Endometrium (tissue), 2 donors: ENCODE results near the gene ATF5.
"Not testable (repeated sequence)": the region's sequence is repeated elsewhere in the genome, so short reads cannot be mapped to it uniquely, and the experiment has no call there.

Experiments
- FAIRE-seq: peaks from 2 replicates; lab custom pipeline; 2012; peaks lifted over from hg19 to GRCh38; lab: Jason Lieb, UNC
- donor health status: control.
- donor health status: control.

The ATF5 gene

DNA sequence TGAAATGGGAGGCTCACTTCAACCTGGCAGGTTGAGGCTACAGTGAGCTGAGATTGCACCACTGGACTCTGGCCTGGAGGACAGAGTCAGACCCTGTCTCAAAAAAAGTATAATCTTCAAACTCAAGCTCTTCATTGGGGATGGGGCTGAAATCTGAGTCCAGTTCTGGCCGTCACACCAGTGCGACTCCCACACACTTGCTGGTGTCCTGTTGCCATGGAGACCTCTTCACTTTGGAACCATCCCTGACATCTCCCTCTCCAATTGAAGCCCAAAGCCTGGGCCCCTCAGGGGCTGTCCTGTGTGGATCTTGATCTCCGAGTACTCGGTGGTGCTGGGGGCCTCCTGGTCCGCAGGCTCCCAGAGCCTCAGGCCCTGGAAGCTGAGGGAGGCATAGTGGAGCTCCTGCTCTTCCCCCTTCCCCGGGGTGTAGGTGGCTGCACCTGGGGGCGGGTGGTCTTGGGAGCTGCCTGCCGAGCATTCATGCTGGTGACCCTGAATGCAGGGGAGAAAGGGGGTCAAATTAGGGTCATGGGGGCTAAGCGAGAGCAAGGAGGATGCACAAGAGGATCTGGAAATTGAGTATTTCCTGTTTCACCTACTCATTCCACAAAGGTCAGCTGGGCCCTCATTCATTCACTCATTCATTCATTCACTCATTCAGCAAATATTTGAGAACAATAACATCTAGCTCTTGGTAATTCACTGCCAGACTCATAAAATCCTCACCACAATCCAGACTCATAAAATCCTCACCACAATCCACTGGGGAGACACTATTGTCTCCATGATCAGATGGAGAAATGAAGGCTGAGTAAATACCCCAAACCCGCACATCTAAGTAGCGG is 21.0 kb downstream of the ATF5 start:
- no peak for FAIRE-seq

DNA sequence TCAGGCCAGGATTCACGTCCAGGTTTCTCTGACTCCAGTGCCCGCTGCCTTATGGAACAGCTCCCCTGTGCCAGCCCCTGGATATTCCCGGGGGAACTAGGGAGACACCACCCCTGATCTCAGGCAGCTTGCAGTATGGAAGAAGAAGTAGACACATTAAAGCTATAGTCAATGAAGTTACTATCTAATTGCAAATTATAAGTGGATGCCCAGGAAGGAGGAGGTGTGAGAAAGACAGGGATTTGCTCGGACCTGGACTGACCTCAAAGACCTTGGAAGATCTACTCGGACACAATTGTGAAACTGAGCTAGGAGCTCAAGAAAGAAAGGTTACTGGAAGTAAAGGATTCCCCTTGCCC is 21.6 kb downstream of the ATF5 start:
- FAIRE-seq = no peak

DNA sequence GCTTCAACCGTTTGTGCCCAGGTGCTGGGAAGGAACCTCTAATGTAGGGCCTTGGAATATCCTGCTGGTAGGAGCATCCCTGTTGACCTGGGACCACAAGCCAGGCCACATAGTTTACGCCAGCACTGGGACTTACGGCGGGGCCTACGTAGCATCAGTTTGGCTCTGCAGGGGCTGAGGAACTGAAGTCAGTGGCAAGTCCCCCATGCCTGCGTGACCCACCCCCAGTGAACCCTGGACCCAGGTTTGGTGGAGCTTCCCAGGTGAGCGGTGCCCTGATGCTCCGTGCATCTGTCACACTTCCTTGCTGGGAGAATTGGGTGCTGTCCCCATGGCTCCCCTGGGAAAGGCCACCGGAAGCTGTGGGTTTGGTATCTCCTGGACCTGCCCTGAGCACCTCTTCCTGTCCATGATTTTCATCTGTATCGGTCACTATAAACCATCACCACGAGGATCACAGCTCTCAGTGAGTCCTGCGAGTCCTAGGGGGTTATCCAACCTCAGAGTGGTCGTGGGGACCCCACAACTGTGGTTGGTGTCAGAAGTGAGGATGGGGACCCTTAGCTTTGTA is 22.0 kb downstream of the ATF5 start:
- FAIRE-seq = no peak

DNA sequence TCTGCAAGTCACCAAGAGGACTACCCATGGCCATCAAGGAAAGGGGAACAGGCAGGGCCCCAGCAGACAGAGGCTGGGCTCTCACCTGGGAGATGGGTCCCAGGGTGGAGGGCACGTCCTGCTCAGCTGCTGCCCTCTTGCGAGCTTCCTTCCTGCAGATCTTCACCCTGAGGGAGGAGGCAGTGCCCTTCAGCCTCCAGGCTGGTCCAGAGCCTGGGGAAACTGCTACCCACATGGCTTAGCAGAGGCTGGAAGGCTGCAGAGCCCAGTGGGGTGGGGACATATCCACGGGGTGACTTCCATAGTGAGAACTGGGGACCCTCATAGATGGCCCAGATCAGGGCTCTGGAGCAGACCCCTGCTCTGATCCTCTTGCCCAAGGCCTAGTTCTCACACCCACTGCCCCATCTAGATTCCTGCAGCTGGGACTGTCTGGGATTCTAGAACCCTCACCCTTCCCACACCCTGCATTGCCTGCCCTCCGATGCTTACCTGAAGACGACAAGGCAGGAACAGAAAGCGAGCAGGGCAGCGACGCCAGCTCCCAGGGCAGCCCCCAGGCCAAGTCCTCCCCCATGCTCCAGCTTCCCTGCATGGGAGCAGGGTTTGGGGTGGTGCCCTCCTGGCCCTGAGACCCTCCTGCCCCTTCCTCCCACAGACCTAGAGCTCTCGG is 22.9 kb downstream of the ATF5 start:
- no peak for FAIRE-seq

DNA sequence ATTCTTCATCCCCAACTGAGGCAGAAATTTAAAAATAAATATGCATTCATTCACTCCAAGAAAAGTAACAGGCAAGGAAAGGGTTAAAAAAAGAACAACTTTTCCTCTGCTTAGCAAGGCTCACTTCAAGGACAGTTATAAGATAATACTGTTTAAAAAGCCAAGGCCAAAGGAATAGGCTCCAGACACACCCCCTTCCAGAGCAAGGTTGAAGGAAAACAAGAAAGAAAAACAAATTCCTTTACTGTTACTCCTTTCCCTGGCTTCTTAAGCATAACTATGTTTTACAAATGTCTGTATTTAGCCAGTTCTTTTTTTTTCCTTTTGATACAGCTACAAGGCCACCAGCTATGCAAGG is 23.5 kb downstream of the ATF5 start:
- FAIRE-seq = peak; percentile 79

DNA sequence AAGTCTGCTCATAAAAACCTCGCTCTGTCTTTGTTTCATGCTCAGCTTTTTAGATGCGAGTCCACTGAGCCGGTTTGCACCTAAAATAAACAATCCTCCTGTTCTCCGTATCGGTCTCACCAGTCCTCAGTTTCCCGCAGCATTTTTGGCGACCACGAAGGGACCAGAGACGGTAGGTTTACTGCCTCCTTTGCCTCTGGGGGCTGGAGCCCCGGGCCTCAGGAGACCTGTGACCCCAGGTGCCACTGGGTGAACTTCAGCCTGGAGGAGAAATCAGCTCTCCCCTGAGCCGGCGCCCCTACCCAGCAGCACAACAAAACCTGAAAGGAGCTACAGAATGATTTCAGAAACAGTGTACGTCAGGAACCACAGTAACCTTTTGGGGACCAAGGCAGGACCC is 23.9 kb downstream of the ATF5 start:
- FAIRE-seq = no peak

DNA sequence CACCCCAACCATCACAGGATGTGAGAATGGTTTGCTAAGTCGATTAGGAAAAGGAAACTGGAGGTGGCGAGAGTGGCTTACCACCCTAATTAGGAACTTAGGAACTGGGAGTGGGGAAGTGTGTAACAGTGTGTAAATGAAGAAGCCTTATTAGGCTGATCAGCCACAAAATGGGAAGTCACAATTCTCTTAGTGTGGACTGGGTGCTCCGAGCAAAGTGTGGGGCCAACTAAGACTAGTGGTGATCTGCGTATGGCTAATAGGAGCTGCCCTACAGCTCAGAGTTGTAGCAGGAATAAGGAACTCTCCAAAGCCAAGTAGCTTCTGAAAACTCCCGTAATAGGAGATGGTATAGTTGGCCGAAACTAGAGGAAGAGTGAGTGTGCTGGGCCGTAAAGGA is 24.4 kb downstream of the ATF5 start:
- no peak for FAIRE-seq

DNA sequence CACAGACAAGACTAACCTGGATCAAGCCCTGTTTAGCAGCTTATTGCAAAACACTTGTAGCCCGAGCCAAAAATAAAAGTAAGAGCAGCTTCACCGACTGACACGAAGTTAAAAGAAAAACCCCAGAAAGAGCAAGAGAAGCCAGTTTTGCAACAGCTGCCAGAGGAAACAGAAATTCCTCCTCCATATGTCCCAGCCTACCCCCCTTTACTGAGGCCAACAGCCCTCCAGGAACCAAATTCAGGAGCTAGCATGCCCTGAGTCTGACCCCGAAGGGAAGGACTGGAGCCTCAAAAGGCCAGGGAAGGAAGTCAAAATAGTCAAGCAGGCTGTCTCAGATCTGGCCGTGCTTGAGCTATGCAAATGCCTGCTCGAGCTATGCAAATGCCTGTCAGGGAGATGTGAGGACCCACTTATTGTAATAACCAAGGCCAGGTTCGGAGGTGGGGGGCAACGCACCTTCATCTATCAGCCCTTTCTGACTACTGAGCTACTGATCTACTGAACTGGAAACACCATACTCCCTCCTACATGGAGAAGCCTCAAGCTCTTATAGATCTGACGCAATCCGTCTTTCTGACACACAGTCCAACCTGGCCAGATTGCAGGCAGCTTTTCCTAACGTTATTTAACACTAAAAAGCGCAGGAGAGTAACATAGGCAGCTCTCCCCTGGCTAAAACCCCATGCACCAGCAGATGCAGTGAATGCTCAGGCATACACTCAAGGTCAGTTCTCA is 25.3 kb downstream of the ATF5 start:
- peak; percentile 12 for FAIRE-seq

DNA sequence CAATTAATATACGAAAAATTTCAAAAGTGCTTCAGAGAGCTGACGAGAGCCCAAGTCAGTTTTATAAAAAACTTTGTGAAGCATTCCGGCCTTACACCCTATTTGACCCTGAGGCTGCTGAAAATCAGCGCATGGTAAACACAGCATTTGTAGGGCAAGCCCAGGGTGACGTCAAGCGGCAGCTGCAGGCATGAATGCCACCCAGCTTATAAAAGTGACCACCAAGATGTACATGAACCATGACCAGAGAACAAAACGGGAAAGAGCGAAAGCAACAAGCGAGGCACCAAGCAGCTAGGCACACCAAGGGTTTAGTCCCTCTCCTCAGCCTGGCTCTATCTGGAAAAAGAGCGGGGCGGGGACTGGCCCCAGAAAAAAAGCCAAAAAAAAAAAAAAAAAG is 25.9 kb downstream of the ATF5 start:
- FAIRE-seq = no peak

DNA sequence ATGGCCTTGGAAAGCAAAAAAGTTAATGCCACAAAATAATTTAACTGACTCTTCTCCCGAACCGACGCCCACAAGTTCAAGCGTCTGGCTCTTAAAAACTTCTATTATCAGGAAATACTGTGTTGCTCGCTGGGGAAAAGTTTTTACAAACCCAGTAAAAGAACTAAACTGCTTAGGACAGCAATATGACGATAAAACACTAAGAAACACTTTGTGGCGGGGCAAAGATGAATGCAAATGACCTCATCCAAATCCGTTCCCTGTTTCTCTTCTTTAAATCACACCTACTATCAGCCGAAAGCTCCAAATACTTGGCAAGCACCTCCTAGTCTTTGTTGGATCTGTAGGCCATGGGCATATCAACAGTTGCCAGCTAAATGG is 27.1 kb downstream of the ATF5 start:
- no peak for FAIRE-seq

DNA sequence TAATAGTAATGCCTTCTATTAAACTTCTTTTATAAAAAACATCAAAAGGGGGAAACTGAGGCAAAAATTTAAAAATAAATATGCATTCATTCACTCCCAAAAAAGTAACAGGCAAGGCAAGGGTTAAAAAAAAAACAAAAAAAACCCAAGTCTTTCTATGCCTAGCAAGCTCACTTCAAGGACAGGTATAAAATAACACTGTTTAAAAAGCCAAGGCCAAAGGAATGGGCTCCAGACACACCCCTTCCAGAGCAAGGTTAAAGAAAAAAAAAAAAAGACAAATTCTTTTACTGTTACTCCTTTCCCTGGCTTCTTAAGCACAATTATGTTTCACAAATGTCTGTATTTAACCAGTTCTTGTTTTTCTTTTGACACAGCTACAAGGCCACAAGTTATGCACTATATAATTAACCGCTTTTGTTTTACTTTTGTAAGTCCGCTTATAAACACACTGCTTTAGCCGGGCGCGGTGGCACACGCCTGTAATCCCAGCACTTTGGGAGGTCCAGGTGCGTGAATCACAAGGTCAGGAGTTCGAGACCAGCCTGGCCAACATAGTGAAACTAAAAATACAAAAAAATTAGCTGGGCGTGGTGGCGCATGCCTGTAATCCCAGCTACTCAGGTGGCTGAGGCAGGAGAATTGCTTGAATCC is 28.4 kb downstream of the ATF5 start:
- FAIRE-seq = no peak

DNA sequence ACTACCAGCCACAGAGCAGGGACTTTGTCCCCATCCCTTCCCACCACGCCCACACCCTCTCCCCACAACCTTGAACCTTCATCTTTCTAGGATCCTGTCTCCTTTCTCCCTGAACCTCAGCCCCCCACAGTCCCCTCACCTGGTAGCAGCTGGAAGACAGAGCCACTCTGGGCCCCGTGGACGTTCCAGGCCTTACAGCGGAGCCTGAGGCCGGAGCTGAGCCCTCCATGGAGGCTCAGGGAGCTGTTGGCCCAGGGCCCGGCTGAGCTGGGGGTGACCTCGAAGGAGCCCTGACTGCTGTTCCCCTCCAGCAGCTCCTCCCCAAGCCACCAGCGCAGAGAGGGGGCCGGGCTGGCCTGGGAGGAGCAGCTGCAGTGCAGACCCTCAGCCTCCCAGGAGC is 29.1 kb downstream of the ATF5 start:
- FAIRE-seq = not testable (repeated sequence)

DNA sequence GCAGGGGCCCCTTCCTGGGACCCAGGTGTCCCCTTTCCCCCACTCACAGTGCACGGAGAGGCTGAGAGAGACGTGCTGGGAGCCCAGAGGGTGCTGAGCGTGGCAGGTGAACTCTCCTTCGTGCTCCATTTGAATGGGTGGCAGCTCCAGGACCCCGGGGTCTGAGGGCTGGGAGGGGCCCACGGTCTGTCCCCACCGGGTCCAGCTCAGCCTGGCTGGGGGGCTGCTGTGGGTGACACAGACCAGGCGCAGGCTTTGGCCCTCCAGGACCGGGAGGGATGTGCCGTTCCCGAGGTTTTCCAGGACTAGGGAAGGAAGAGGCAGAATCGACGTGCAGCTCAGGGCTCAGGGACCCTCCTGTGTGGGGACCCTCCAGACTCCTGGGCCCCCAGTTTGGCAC is 29.6 kb downstream of the ATF5 start:
- FAIRE-seq = not testable (repeated sequence)

DNA sequence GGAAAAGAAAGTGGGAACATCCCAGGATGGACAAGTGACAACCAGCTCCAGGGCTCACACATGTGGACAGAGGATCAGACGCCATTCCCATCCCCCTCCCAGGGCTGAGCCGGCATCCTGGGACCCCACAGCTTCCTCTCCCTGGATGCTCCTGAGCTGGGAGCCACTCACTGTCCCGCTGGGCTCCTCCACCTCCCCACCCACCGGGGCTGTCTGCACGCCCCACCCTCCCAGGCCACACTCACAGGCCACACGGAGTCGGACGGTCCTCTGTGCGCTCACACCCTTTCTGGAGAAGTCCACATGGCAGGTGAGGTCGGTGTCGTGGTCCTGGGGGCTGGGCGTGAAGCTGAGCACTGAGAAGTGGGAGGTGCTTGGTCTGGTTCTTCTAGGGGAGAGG is 30.9 kb downstream of the ATF5 start:
- not testable (repeated sequence) for FAIRE-seq

DNA sequence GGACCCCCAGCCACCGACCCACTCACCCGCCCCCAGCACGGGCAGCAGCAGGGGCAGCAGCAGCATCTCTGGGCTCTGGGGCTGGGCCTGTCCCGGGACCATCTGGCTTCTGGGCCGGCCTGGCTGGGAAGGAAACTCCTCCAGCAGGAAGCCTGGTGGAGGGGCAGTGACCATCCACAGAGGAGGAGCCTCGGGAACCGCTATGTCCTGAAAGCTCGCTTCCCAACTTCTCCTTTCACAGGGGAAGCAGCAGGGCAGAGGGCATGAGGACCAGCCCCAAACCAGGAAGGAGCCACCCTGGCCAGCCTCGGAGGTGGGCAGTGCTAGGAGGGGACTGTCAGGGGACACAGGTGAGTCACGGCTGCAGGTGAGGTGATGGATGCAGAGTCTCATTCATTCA is 32.0 kb downstream of the ATF5 start, which contains the start of gene SIGLEC11:
Gene SIGLEC11 (minus strand): TSS at position 193 of the 400 bp plus-strand sequence. CDS start 91 bp downstream, at position 102.
- not testable (repeated sequence) for FAIRE-seq

DNA sequence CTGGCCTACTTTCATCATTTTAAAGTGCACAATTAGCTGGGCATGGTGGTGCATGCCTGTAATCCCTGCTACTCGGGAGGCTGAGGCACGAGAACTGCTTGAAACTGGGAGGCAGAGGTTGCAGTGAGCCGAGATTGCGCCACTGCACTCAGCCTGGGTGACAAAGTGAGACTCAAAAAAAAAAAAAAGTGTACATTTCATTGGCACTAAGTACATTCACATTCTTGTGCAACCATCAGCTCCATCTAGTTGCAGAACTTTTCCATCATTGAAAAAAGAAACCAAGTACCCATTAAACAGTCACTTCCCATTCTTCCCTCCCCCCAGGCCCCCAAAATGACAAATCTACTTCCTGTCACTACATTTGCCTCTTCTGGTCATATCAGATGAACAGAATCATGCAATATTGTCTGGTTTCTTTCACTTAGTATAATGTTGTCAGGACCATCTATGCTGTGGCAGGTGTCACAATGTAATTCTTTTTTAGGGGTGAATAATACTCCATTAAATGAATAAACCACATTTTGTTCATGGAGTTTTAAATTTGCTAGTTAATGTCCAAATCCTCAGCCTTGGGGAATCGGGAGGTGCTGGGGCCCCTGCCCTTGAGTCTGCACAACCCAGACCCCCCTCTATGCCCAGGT is 39.4 kb downstream of the ATF5 start:
- no peak for FAIRE-seq

DNA sequence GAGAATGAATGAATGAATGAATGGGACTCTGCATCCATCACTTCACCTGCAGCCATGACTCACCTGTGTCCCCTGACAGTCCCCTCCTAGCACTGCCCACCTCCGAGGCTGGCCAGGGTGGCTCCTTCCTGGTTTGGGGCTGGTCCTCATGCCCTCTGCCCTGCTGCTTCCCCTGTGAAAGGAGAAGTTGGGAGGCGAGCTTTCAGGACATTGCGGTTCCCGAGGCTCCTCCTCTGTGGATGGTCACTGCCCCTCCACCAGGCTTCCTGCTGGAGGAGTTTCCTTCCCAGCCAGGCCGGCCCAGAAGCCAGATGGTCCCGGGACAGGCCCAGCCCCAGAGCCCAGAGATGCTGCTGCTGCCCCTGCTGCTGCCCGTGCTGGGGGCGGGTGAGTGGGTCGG is 40.4 kb downstream of the ATF5 start:
- FAIRE-seq = not testable (repeated sequence)

DNA sequence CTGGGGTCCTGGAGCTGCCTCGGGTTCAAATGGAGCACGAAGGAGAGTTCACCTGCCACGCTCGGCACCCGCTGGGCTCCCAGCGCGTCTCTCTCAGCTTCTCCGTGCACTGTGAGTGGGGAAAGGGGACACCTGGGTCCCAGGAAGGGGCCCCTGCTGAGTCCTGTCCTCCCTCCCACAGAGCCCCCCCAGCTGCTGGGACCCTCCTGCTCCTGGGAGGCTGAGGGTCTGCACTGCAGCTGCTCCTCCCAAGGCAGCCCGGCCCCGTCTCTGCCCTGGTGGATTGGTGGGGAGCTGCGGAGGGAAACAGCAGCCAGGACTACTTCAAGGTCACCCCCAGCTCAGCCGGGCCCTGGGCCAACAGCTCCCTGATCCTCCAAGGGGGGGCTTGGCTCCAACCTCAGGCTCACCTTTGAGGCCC is 43.0 kb downstream of the ATF5 start:
- FAIRE-seq = no peak

DNA sequence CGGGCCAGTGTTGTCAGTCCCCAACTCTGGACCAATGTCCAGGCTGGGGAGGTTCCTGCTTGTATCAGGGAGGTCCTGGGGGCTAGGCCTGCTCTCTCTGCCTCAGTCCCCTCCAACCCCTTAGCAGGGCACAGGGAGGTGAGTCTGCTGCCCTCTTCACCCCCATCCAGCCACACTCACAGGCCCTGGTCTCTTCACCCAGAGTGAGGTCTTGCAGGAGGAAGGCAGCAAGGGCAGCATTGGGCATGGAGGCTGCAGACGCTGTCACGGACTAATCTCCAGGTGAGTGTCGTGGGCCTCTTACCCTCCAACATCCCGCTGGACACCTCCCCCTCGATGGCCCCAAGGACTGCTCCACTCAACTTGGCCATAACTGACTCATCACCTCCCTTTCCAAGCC is 43.8 kb downstream of the ATF5 start:
- no peak for FAIRE-seq

DNA sequence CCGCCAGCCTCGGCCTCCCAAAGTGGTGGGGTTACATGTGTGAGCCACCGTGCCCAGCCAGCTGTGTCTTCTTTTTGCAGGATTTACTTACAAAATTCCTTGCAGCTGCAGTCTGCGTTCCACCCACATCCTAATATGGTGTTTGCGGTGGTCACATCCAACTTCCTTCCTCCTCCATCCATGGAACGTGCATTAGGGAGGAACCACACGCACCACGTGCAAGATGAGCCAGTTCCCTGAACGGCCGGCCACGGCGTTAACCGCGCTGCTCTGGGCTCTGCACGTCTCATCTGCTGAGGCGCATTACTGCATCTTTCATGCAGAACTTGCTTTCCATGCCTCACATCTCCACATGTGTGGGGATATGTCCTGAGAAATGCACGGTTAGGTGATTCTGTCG is 45.0 kb downstream of the ATF5 start:
- FAIRE-seq = no peak

DNA sequence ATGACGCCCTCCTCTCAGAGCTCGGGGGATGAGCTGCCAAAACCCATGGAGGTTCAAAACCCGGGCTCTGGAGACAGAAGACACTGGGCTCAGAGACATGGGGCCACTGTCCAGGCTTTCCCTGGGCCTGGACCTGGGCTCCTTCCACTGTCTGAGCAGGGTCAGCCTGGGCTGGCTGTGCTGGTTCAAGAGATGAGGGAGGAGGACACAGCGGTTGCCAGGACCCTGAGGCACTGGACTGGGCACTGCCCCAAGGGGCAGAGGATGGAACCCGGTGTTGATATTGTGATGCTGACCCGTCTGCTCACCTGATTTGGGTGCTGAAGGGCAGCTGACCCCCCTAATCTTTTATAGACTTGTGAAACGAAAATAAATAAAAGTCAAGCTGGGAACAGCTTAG is 46.0 kb downstream of the ATF5 start:
- no peak for FAIRE-seq

DNA sequence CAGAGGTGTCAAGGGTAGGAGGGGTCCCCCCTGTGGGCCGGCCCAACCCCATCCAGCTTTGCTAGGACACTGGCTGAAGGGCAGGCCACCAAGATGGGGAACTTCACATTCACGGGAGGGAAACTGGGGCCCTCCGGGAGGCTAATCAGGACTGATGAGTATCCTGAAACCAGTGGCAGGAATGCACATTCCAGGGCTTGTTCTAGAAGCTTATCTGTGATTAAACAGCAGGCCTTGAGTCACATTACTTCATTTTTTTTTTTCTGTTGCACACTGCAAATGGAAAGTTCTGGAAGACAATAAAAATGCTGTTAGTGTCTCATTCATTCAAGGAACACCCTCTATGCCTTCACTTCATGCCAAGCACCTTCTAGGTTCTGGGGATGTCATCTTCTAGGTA is 47.5 kb downstream of the ATF5 start:
- FAIRE-seq = no peak
